KMS-11 (cell line): ENCODE data around the gene WASL.

Experiments used
- H2AFZ ChIP-seq: fragments of 200-600 bp; sonication (generic); 2 replicates; pipeline ENCODE4 v1.6.1; 2016; ENCODE audit warnings: antibody characterized with exemption, mixed run types, low read depth
- H3K27ac ChIP-seq: fragments of 200-600 bp; sonication (generic); 2 replicates; pipeline ENCODE4 v1.6.1; 2016; ENCODE audit warnings: mild to moderate bottlenecking, mixed run types
- H3K27me3 ChIP-seq: fragments of 200-600 bp; sonication (generic); 2 replicates; pipeline ENCODE4 v1.6.1; 2017; ENCODE audit warnings: mild to moderate bottlenecking, low read depth, mixed run types, moderate library complexity; ENCODE audit not compliant: insufficient read depth
- H3K36me3 ChIP-seq: fragments of 200-600 bp; sonication (generic); 2 replicates; pipeline ENCODE4 v1.6.1; 2017; ENCODE audit warnings: mild to moderate bottlenecking, mixed run types; ENCODE audit not compliant: insufficient read depth
- H3K4me1 ChIP-seq: fragments of 200-600 bp; sonication (generic); 2 replicates; pipeline ENCODE4 v1.6.1; 2016; ENCODE audit warnings: mild to moderate bottlenecking, low read depth, mixed run types; ENCODE audit not compliant: poor library complexity, severe bottlenecking
- H3K4me2 ChIP-seq: fragments of 200-600 bp; sonication (generic); 2 replicates; pipeline ENCODE4 v1.7.0; 2016; ENCODE audit warnings: mild to moderate bottlenecking, mixed run types
- H3K4me3 ChIP-seq: fragments of 200-600 bp; sonication (generic); IDR thresholded peaks from 2 replicates; pipeline ENCODE4 v1.6.1; 2017; ENCODE audit warnings: low read depth, low read length, mixed read lengths; ENCODE audit not compliant: insufficient read depth
- H3K79me2 ChIP-seq: fragments of 200-600 bp; sonication (generic); 2 replicates; pipeline ENCODE4 v1.6.1; 2016; ENCODE audit warnings: low read depth, mixed run types; ENCODE audit not compliant: insufficient read depth
- H3K9ac ChIP-seq: fragments of 200-600 bp; sonication (generic); 2 replicates; pipeline ENCODE4 v1.6.1; 2016; ENCODE audit warnings: mild to moderate bottlenecking, mixed run types
- H4K20me1 ChIP-seq: fragments of 200-600 bp; sonication (generic); 2 replicates; pipeline ENCODE4 v1.6.1; 2016; ENCODE audit warnings: mild to moderate bottlenecking, mixed run types; ENCODE audit not compliant: insufficient read depth
- TF ChIP-seq, protein P1 (sequence below): fragments of 200-600 bp; sonication (generic); conservative IDR thresholded peaks from 2 replicates; pipeline ENCODE4 v1.6.1; 2017; ENCODE audit warnings: low read depth, mild to moderate bottlenecking, antibody characterized with exemption, low read length, moderate library complexity, mixed read lengths

Gene WASL

GRCh38 chr7:123750389-123751230 is 1.8 kb upstream of the WASL start:
- peak overlapping the region; percentile 86; the same call in 1 of the 2 replicates for H3K9ac ChIP-seq
- H3K36me3 ChIP-seq, result no peaks in the 10 kb centered on the region
- TF ChIP-seq, protein P1, sequence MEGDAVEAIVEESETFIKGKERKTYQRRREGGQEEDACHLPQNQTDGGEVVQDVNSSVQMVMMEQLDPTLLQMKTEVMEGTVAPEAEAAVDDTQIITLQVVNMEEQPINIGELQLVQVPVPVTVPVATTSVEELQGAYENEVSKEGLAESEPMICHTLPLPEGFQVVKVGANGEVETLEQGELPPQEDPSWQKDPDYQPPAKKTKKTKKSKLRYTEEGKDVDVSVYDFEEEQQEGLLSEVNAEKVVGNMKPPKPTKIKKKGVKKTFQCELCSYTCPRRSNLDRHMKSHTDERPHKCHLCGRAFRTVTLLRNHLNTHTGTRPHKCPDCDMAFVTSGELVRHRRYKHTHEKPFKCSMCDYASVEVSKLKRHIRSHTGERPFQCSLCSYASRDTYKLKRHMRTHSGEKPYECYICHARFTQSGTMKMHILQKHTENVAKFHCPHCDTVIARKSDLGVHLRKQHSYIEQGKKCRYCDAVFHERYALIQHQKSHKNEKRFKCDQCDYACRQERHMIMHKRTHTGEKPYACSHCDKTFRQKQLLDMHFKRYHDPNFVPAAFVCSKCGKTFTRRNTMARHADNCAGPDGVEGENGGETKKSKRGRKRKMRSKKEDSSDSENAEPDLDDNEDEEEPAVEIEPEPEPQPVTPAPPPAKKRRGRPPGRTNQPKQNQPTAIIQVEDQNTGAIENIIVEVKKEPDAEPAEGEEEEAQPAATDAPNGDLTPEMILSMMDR, result no peak
- no peak overlapping the region for H2AFZ ChIP-seq
- H3K27me3 ChIP-seq, result no peaks in the 10 kb centered on the region
- H3K27ac ChIP-seq, result peak overlapping the region; percentile 88; the same call in 1 of the 2 replicates
- H3K79me2 ChIP-seq, result peaks cover 26% of the 10 kb centered on the region
- H3K4me2 ChIP-seq, result peak overlapping the region; percentile 95
- peaks cover 11% of the 10 kb centered on the region; the same call in 1 of the 2 replicates for H4K20me1 ChIP-seq
- peaks cover 60% of the 10 kb centered on the region for H3K4me1 ChIP-seq
- H3K4me3 ChIP-seq, result no peak overlapping the region

DNA sequence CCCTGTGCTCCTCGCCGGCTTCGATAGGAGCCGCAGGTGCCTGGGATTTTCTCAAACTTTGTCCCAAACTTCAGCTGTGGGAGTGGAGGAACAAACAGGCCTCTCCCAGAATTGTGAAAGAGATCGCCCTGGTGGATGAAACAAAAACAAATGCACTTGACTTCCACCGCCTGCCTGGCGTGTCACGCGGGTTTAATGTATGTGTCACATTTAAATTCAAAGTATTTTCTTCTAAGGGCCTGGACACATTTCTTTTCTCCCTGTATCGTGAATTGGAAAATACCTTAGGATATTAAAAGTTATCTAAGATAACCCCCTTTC is 694 bp upstream of the WASL start:
- no peak overlapping the region for H3K4me3 ChIP-seq
- peak overlapping the region; percentile 73 for H2AFZ ChIP-seq
- H3K9ac ChIP-seq, result peak overlapping the region; percentile 86
- H3K27me3 ChIP-seq, result no peaks in the 10 kb centered on the region
- peak overlapping the region; percentile 95 for H3K4me2 ChIP-seq
- TF ChIP-seq, protein P1, result no peak; the same call in 1 of the 2 replicates
- peaks cover 60% of the 10 kb centered on the region for H3K4me1 ChIP-seq
- peaks cover 38% of the 10 kb centered on the region for H3K79me2 ChIP-seq
- H3K27ac ChIP-seq, result peak overlapping the region; percentile 88
- no peaks in the 10 kb centered on the region for H3K36me3 ChIP-seq
- peaks cover 22% of the 10 kb centered on the region for H4K20me1 ChIP-seq

GRCh38 chr7:123748171-123748733 is 551 bp downstream of the WASL start:
- Histone ChIP-seq H3K27me3 (no peaks in the 10 kb centered on the region), H2AFZ (peak overlapping the region; percentile 73), H3K9ac (peak overlapping the region; percentile 86), H3K4me1 (peaks cover 61% of the 10 kb centered on the region), H4K20me1 (peaks cover 29% of the 10 kb centered on the region), H3K27ac (peak overlapping the region; percentile 88), H3K36me3 (no peaks in the 10 kb centered on the region), H3K79me2 (peaks cover 50% of the 10 kb centered on the region), H3K4me2 (peak overlapping the region; percentile 95), H3K4me3 (no peak overlapping the region)
- TF ChIP-seq, protein P1, result no peak

DNA sequence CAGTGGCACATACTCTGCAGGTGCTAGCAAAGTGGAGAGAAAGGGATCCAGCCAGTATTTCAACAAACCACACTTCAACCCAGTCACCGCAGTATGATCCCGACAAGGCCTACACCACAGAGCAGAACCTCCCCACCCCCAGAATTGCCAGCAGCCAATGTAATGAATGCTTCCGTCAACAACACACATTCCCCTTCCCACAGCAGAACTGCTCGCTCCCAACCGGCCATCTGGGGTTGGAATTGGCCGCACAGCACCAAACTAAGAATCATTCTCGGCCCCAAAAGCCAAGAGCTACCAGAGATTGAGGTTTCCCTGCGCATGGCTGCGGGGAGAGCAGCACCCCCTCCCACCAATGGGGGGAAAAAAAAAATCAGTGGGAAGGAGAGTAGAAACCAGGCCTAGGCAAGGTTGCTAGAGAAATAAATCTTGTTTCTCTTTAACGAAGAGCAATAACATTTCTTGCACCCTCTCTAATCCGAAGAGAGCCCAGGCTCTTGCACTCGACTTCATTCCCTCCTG is 1.1 kb downstream of the WASL start:
- peak overlapping the region; percentile 86 for H3K9ac ChIP-seq
- H3K27me3 ChIP-seq, result no peaks in the 10 kb centered on the region
- peak overlapping the region; percentile 73 for H2AFZ ChIP-seq
- peak overlapping the region; percentile 95 for H3K4me2 ChIP-seq
- peaks cover 65% of the 10 kb centered on the region for H3K4me1 ChIP-seq
- H3K4me3 ChIP-seq, result no peak overlapping the region
- H4K20me1 ChIP-seq, result peaks cover 31% of the 10 kb centered on the region
- H3K27ac ChIP-seq, result peak overlapping the region; percentile 88
- H3K36me3 ChIP-seq, result no peaks in the 10 kb centered on the region
- TF ChIP-seq, protein P1, result no peak
- peaks cover 56% of the 10 kb centered on the region for H3K79me2 ChIP-seq
